HG03571 (cell line): ENCODE measurements around the gene ARHGEF28.

Source experiments
- ATAC-seq: cut with Tn5 transposase; IDR thresholded peaks from one replicate; pipeline ENCODE4 v1.9.1; 2021; ENCODE audit not compliant: unreplicated experiment

ARHGEF28 gene

DNA sequence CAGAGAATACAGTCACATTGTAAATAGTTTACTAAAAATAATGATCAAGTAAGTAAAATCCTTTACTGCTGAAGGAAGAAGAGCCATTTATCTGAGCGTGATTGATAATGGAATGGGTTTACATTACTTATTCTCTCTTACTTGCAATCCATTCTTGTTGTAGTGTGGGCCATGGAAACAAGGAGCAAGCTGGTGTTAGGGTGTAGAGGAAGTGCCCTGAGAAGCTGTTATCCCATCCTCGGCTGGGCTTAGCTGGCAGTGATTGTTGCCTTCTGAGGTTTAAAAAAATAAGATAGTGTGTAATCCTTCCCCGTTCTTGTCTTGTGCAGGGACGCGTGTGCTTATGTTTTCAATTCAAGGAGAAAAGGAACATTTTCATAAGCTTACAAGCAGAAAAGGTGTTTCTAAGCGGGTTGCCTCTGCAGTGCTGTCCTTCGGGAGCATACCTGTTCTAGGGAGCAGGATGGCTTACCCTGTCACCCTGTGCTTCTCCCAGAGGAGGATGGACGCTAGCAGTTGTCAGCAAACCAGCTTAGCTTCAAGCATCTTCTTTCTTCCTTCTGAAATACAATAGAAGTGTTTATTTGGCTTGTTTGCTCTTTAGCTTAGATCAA, 188.3 kb downstream of the ARHGEF28 start:
- no peak for ATAC-seq

GRCh38 chr5:73815631-73816030, 189.6 kb downstream of the ARHGEF28 start:
- no peak for ATAC-seq

GRCh38 chr5:73816656-73817420, 190.8 kb downstream of the ARHGEF28 start:
- ATAC-seq = no peak

GRCh38 chr5:73818357-73818756, 192.4 kb downstream of the ARHGEF28 start:
- ATAC-seq = no peak

DNA sequence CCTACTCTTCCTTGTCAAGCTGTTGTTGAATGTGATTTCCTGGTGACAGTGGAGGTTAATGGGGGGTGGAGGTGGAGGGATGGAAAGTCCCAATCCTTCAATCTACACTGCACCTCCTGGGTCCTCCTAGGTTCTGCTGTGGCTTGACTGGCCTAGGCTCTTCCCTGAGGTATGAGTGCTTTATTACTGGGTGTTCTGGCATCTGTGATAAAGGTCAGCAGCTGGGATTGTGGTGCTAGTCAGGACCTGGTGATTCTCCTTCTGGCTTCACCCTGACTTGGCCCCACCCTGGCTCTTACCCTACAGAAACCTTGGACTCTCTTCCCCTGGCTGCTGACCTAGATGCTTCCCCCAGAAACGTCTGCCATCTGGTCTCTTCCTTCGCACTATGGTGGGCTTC, 194.3 kb downstream of the ARHGEF28 start:
- no peak for ATAC-seq

DNA sequence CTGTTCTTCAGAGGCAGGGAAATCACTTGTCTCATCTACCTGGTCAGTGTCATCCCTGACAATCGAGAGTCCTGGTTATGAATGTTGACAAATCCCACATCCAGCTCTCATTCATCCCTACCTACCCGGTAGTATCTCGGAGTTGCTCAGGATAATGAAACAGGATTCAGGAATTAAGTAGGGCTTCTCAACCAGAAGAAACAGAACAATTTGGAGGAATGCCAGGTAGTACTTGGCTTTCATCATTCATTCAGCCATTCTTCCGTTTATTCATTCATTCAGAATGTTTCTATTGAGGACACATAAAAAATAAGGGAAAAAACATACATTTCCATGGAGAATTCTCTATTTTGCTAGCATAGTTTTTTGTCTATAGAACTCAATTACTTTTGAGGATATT, 195.0 kb downstream of the ARHGEF28 start:
- ATAC-seq = no peak

- no peak for ATAC-seq
Measured at GRCh38 chr5:73822278-73822988, 196.4 kb downstream of the ARHGEF28 start.

DNA sequence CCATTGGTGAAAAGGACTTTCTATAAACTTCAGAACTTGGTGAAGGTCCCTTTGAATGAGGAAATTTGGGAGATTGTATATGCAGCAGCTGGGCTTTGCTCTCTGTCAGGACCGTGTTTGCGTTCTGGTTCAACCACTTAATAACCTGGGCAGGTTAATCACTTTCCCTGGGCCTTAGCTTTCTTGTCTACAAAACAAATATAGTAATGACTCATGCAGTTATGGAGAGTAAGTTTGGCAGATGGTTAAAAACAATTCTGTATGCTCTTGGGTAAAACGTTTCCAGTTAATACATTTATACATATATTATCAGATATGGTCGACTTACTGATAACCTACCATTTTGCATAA, 197.0 kb downstream of the ARHGEF28 start:
- ATAC-seq = no peak

GRCh38 chr5:73823508-73823925, 197.5 kb downstream of the ARHGEF28 start:
- no peak for ATAC-seq

DNA sequence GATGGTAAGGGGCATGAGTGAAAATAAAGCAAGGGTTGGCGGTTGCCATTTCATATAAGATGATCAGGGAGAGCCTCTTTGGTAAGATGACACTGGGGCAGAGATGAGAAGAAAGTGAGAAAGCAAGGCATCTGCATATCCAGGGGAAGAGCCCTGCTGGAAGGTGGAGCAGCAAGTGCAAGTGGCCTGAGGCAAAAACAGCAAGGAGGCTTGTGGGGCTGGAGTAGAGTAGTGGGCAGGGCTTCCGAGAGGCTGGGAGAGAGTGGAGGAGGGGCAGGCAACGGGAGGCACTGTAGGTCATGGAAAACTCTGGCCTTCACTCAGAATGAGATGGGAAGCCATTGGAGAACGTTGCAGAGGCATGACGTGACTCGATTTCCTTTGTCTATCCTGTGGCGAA, 199.2 kb downstream of the ARHGEF28 start:
- no peak for ATAC-seq

DNA sequence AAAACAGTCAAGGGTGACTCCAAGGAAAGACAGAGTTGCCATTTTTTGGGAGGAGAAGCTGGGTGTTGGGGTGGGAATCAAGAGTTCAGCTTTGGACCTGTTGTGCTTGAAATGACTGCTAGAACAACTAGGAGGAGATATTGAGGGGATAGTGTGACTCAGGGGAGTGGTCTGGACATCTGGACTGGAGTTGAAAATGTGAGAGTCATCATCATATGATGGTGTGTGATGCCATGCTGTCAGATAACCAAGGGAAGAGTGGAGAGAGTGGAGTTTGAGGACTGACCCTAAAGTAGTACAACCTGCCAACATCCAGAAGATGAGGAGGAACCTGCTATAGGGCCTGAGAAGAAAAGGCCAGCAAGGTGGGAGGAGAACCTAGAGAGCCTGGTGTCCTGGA, 199.7 kb downstream of the ARHGEF28 start:
- ATAC-seq = no peak

- no peak for ATAC-seq
Measured at GRCh38 chr5:73826301-73827105, 200.5 kb downstream of the ARHGEF28 start.

DNA sequence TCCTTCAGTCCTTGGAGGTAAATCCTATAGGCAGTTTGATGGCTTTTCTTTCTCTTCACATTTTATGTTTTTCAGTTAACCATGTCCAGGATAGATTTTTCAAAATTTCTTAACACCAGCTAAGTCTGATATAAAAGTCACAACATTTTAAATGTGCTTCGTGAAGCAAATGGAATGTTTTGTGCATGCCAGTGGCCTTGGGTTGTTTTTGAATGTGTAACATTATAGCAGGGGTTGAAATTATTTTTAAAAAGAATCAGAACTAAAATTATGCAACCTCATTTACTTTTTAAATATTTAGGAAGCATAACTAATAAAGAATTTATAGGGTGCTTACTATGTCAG, 201.1 kb downstream of the ARHGEF28 start:
- ATAC-seq = no peak

GRCh38 chr5:73828465-73828864, 202.5 kb downstream of the ARHGEF28 start:
- no peak for ATAC-seq

DNA sequence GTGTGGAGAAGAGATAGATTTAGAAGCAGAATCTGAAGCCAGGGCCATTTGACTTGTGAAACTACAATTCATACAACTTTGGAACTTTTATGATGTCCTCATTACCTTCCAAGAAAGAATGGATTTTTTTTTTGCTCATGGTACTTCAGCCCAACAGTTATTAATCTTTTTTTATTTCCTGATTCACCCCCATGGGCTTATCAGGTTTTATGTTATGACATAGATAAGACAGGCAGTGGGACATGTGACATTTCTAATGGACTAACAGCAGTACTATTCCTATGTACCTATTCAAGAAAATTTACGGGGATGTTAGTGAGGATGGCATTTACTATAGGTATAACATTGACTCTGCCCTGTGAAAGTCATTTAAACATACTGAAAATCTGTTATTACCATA, 204.7 kb downstream of the ARHGEF28 start:
- no peak for ATAC-seq

GRCh38 chr5:73831066-73831465, 205.1 kb downstream of the ARHGEF28 start:
- no peak for ATAC-seq

DNA sequence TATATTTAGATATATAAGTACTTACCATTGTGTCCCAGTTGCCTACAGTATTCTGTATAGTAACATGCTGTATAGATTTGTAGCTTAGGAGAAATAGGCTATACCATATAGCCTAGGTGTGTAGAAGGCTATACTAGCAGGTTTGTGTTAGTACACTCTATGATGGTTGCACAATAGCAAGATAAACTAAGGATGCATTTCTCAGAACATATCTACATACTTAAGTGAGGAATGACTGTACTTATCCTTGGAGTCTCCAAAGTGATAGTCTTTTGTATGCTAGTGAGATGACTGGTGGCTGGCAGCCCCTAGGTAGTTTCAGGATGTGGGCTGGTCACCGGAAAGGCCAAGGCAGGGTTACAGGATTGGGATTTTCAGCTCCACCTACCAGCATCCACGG, 208.7 kb downstream of the ARHGEF28 start:
- no peak for ATAC-seq

DNA sequence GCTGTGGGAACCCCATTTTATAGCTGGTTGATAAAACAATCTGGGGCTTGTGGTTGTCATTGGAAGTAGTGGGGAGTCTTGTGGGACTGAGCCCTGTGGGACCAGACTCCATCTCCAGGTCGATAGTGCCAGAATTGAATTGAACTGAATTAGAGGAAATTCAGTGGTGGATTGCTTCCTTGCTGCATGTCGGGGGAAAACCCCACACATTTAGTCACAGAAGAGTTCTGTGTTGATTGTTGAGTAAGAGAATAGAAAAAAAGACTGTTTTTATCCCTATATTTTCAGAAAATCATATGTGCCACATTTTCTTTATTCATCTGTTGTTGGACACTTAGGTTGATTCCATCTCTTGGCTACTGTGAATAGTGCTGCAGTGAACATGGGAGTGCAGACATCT, 209.7 kb downstream of the ARHGEF28 start:
- no peak for ATAC-seq

DNA sequence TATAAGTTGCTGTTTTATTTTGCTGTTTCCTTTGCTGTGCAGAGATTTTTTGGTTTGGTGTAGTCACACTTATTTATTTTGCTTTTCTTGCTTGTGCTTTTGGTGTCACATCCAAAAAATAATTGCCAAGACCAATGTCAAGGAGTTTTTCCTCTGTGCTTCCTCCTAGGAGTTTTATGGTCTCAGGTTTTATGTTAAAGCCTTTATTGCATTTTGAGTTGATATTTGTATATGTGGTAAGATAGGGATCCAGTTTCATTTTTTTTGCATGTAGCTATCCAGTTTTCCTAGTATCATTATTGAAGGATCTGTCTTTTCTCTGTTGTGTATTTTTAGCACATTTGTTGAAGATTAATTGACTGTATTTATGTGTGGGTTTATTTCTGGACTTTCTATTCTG, 210.6 kb downstream of the ARHGEF28 start:
- no peak for ATAC-seq

GRCh38 chr5:73838901-73839300, 212.9 kb downstream of the ARHGEF28 start:
- ATAC-seq = no peak

GRCh38 chr5:73841641-73842040, 215.6 kb downstream of the ARHGEF28 start:
- no peak for ATAC-seq

GRCh38 chr5:73844165-73844564, 218.2 kb downstream of the ARHGEF28 start:
- no peak for ATAC-seq
